Measurements from ENCODE around the gene DCXR.

- TF ChIP-seq, protein P1, sequence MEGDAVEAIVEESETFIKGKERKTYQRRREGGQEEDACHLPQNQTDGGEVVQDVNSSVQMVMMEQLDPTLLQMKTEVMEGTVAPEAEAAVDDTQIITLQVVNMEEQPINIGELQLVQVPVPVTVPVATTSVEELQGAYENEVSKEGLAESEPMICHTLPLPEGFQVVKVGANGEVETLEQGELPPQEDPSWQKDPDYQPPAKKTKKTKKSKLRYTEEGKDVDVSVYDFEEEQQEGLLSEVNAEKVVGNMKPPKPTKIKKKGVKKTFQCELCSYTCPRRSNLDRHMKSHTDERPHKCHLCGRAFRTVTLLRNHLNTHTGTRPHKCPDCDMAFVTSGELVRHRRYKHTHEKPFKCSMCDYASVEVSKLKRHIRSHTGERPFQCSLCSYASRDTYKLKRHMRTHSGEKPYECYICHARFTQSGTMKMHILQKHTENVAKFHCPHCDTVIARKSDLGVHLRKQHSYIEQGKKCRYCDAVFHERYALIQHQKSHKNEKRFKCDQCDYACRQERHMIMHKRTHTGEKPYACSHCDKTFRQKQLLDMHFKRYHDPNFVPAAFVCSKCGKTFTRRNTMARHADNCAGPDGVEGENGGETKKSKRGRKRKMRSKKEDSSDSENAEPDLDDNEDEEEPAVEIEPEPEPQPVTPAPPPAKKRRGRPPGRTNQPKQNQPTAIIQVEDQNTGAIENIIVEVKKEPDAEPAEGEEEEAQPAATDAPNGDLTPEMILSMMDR (conservative IDR thresholded peaks at IDR 0.05; ENCODE audit: low read depth, low read length), result peak; percentile 78
- no peak for TF ChIP-seq EZH2phosphoT487 (IDR thresholded peaks at IDR 0.05; ENCODE audit: borderline replicate concordance, low read length)
Observed at GRCh38 chr17:82019690-82020571, 17.6 kb downstream of the DCXR start.

Data from PC-3 (cell line).